Measurements from ENCODE around the gene MYO1C.
"Not testable (repeated sequence)": the region's sequence is repeated elsewhere in the genome, so short reads cannot be mapped to it uniquely, and the experiment has no call there.

MYO1C gene

GRCh38 chr17:1461198-1461944, 31.1 kb downstream of the MYO1C start:
- no peak for DNase-seq

DNA sequence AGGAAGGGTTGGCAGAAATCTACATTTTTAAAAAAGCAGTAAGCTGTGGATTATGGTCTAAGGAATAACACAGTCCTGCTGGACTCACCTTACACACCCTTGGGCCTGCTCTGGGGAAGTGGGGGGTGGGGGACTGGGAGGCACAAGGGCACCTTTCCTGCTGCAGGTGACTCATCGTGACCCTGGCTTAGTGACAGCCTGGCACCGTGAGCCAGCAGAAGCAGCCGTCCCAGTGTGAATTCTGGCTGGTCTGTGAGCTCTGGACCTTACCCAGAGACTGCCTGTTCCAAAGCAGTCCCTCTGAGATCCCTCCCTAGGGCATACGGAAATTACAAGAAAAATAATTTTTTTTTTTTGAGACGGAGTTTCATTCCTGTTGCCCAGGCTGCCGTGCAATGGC, 32.3 kb downstream of the MYO1C start:
- DNase-seq, result no peak

DNA sequence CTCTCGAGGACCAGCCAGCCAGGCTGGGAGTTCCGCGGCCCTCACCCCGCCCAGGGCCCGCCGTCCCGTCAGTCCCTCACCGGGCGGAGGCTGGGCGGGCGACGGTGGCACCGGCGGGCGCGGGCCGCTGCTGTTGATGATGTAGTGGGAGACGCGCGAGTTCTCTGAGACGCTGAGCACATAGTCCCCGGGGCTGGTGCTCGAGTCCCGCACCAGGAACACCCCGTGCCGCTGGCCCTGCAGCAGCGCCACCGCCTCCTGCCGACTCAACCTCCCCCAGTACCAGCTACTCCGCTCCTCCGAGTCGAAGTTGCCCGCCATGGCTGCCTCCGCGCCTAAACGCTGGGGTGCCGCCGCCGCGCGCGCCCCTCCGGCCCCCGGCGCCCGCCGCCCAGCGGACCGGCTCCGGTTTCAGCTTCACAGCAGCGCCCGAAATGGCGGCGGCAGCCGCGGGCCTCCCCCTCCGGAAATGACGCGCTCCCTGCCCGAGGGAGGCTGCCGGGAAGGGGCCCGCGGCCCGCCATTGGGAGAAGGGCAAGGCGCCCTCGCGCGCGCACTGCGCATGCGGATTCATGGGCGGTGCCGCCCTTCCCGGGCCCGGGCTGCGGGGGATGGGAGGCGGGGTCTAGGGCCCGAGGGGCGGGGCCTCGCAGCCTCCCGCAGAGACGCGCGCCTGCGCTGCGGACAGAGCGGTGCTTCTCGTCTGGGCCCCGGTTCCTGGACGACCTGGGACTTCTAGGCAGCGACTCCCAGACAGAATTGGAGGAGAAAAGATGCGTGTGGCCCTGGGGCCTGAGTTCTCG, 36.5 kb downstream of the MYO1C start, which contains the start of gene CRK:
CRK (minus strand) TSS at position 436 of the 803 bp plus-strand sequence; CDS start at position 321, 115 bp downstream.
- peak; percentile 99 for DNase-seq

DNA sequence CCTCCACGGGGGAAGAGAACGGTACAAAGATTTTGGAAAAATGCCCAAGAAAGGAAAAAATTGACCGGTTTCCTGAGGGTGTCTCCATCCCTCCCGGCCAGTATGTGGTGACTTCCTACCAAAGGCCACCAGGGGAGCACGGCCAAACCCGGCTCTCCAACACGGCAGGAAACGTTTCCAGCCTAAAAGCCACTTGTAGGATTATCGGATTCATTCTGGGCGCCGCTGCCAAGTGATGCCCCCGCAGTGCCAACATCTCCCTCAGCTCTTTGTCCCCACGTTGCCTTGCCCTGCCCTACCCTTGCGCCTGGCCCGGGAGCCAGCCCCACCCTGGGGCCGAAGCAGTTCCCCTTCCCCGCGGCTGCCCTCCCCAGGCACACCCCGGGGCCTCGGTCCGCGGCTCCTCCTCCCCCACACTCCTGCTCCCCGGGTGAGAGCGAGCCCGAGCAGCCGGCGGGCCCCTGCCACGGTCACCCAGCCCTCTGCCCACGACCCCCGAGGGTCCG, 37.1 kb downstream of the MYO1C start:
- peak; percentile 56 for DNase-seq

GRCh38 chr17:1454541-1454940, 37.9 kb downstream of the MYO1C start:
- no peak for DNase-seq

GRCh38 chr17:1453694-1454093, 38.8 kb downstream of the MYO1C start:
- not testable (repeated sequence) for DNase-seq

DNA sequence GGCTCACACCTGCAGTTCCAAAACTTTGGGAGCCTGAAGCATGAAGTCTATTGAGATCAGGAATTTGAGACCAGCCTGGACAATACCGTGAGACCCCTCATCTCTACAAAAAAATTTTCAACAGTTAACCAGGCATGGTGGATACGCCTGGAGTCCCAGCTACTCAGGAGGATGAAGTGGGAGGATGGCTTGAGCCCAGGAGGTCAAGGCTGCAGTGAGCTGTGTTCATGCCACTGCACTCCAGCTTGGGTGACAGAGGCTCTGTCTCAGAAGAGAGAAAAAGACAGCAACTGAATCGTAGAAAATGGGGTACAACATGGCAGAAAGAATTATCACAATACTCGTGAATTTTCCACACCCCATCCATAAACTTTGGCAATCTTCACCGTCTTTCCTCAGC, 39.6 kb downstream of the MYO1C start:
- DNase-seq, result no peak

GRCh38 chr17:1450261-1450660, 42.2 kb downstream of the MYO1C start:
- not testable (repeated sequence) for DNase-seq

GRCh38 chr17:1449412-1449967, 43.0 kb downstream of the MYO1C start:
- DNase-seq, result no peak

DNA sequence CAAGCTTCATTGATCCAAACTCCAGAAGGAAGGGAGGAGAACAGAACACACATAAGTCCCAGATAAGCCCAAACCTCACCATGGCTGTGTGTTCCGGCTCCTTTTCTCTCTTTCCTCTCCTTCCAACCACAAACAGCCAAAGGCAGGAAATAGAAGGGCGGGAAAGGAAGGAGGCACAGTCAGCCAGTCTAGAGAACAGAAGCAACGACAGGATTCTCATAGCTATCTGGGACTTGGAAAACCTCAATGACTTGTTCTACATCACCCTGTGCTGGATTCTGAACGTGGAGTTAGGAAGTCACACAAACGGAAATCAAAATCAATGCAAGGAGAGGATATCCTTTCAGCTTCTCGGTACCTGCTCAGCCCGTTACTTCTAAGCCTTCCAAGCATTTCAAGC, 45.4 kb downstream of the MYO1C start:
- DNase-seq, result no peak

GRCh38 chr17:1446201-1446600, 46.3 kb downstream of the MYO1C start:
- no peak for DNase-seq

GRCh38 chr17:1445695-1446094, 46.8 kb downstream of the MYO1C start:
- DNase-seq, result not testable (repeated sequence)

DNA sequence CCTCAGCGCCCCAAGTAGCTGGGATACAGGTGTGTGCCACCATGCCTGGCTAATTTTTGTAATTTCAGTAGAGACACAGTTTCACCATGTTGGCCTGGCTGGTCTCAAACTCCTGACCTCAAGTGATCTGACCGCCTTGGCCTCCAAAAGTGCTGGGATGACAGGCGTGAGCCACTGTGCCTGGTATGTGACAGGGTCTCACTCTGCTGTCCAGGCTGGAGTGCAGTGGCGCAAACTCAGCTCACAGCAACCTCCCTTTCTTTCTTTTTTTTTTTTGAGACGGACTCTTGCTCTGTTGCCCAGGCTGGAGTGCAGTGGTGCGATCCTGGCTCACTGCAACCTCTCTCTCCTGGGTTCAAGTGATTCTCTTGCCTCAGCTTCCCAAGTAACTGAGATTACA, 49.8 kb downstream of the MYO1C start:
- DNase-seq, result not testable (repeated sequence)

GRCh38 chr17:1442187-1442586, 50.3 kb downstream of the MYO1C start:
- no peak for DNase-seq

DNA sequence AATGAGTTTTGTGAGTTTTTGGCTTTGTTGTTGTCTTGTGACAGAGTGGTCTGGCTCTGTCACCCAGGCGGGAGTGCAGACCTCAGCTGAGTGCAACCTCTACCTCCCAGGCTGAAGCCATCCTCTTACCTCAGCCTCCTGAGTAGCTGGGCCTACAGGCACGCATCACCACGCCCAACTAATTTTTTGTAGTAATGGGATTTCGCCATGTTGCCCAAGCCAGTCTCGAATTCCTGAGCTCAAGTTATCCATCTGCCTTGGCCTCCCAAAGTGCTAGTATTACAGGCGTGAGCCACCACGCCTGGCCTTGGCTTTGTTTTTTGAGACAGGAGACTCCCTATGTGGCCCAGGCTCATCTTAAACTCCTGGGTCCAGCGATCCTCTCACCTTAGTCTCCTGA, 51.6 kb downstream of the MYO1C start:
- no peak for DNase-seq

DNA sequence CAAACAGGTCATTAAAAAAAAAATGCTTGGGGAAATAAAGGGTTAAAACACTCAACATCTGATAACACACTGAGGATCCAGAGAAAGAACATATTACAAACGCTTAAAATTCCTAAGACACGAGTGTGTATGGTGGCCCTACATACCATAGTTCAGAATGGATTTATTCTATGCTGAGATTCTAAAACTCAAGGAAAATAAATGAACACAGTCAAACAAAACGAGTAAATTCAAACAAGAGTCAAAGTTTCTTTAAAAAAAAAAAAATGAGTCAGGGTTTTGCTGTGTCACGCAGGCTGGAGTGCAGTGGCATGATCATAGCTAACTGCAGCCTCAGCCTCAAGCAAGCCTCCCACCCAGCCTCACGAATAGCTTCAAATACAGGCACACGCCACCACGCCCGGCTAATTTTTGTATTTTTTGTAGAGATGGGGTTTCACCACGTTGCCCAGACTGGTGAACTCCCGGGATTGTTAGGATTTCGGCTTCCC, 53.8 kb downstream of the MYO1C start:
- no peak for DNase-seq

DNA sequence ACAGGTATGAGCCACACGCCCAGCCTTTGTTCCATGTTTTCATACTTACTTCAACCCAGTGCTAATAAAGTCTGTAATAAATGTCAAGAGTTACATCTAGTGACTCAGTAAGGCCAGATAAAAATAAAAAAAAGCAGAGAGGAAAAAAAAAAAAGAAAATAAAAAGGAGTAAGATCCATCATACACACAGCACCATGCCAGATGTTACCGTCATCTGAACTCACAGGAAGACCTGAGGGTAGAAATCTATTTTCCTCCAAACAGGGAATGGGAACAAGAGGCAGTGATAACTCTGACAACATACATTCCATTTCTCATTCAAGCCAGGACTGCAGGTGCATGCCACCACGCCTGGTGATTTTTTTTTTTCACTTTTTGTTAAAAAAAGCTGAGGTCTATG, 57.2 kb downstream of the MYO1C start:
- DNase-seq, result no peak

- no peak for DNase-seq
Measured at GRCh38 chr17:1434150-1434549, 58.3 kb downstream of the MYO1C start.

DNA sequence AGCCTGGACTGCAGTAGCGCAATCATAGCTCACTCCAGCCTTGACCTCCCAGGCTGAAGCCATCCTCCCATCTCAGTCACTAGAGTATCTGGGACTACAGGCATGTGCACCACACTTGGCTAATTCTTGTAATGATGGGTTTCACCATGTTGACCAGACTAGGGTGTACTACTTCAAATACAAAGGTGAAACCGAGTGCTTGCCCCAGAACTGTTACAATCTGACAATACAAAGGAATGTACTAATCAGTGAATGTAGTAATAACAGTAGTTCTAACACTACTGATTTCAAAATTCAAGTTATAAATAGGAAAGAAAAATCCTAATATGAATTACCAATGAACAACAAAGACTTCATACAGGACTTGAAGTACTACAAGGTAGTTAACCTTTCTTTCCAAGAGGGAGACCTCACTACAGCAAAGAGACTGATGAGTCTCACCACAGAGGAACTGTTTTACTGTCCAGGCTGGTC, 60.8 kb downstream of the MYO1C start:
- no peak for DNase-seq

GRCh38 chr17:1423456-1424135, 68.9 kb downstream of the MYO1C start:
- no peak for DNase-seq

DNA sequence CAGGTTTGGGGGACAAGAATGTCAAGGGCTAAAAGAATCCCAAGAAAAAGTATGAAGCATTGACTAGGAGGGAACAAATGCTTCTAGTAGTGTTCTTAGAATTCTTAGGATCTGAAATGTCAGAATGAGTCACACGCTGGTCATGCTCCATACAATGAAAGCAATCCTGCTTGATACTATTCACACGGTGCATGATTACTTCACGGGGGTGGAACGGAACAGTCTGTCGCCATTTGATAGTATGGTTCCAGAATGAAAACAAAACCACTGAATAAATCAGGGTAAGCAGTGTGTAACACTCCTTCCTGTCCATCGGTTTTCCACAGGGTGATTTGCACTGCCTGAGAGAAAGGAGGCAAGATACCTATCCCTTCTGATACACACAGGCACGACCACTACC, 69.6 kb downstream of the MYO1C start:
- no peak for DNase-seq

DNA sequence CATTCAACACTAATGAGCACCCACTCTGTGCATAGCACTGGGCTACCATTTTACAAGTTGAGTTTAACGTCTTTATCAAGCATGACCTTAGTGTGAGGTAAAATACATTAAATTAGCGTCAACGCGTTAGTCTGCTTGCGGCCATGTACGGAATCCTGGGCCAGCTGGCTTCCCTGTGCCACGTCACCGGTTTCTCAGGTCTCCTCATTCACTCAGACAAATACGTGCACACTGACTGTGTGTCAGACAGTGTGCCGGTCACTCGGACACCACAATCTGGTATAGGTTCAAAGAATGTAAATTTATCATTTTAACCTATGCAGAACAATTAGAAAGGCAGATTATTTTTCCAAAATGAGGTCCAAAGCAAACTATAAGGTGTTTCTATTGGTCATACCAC, 71.0 kb downstream of the MYO1C start:
- no peak for DNase-seq

DNA sequence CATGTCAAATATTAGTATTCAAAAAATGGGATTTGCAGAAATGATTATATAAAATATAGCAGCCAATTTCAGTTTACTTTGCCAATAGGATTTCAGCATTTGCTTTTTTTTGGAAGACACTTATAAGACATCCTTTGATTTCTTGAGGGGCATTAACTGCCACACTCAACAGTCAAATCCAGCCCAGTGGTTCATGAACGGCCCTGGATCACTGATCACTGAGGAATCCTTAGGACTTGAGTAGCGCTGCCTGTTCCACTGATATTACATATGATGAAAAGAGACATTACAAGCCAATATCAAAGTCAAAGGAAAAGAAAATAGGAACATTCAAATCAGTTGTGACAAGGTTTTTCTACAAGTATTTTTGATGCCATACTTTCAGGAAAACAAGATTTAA, 71.5 kb downstream of the MYO1C start:
- DNase-seq, result no peak

All from activated CD4-positive, CD25-positive, alpha-beta regulatory T cell treated with anti-CD3 and anti-CD28 coated beads, Interleukin-2, amount 50 U/mL, for 72 hours (primary cell).